NT2/D1 (cell line): ENCODE measurements around the gene PHF5A.

Experiments used
- SUZ12 ChIP-seq: IDR thresholded peaks from 2 replicates; pipeline ENCODE4 v1.6.1; 2011; ENCODE audit not compliant: insufficient read length, insufficient read depth; ENCODE audit errors: extremely low read depth
- YY1 ChIP-seq: IDR thresholded peaks from 2 replicates; pipeline ENCODE4 v1.6.1; 2011; ENCODE audit not compliant: insufficient read length, insufficient read depth

- TF ChIP-seq YY1 (no peak), SUZ12 (no peak)
These were observed 36.8 kb downstream of the PHF5A start for GRCh38 chr22:41431656-41432055.
